GM18909 (cell line): ENCODE data around the gene MAP2K5.
"Not testable (repeated sequence)": the region's sequence is repeated elsewhere in the genome, so short reads cannot be mapped to it uniquely, and the experiment has no call there.

Experiments used
- ATAC-seq: cut with Tn5 transposase; IDR thresholded peaks from one replicate; pipeline ENCODE4 v1.9.1; 2021; ENCODE audit warnings: mild to moderate bottlenecking; ENCODE audit not compliant: unreplicated experiment, poor library complexity

Gene MAP2K5

GRCh38 chr15:67646847-67647246 is 104.3 kb downstream of the MAP2K5 start:
- ATAC-seq = no peak

GRCh38 chr15:67652586-67652985 is 110.1 kb downstream of the MAP2K5 start:
- no peak for ATAC-seq

- no peak for ATAC-seq
Observed at GRCh38 chr15:67660446-67660845, 117.9 kb downstream of the MAP2K5 start.

GRCh38 chr15:67660874-67661606 is 118.5 kb downstream of the MAP2K5 start:
- no peak for ATAC-seq

GRCh38 chr15:67670647-67671305 is 128.3 kb downstream of the MAP2K5 start:
- ATAC-seq = no peak

GRCh38 chr15:67672834-67673233 is 130.3 kb downstream of the MAP2K5 start:
- ATAC-seq = not testable (repeated sequence)

- ATAC-seq = no peak
Observed at GRCh38 chr15:67674983-67675382, 132.5 kb downstream of the MAP2K5 start.

- ATAC-seq = no peak
Observed at GRCh38 chr15:67678089-67678488, 135.6 kb downstream of the MAP2K5 start.

GRCh38 chr15:67678993-67679392 is 136.5 kb downstream of the MAP2K5 start:
- no peak for ATAC-seq

- ATAC-seq = no peak
Observed at GRCh38 chr15:67680641-67681040, 138.1 kb downstream of the MAP2K5 start.

GRCh38 chr15:67685008-67685599 is 142.6 kb downstream of the MAP2K5 start:
- no peak for ATAC-seq

- no peak for ATAC-seq
Observed at GRCh38 chr15:67685716-67686115, 143.2 kb downstream of the MAP2K5 start.

GRCh38 chr15:67690936-67691335 is 148.4 kb downstream of the MAP2K5 start:
- no peak for ATAC-seq

- no peak for ATAC-seq
Observed at GRCh38 chr15:67691450-67691849, 148.9 kb downstream of the MAP2K5 start.

GRCh38 chr15:67692573-67692972 is 150.1 kb downstream of the MAP2K5 start:
- ATAC-seq = no peak

GRCh38 chr15:67696087-67696486 is 153.6 kb downstream of the MAP2K5 start:
- no peak for ATAC-seq

GRCh38 chr15:67700023-67700422 is 157.5 kb downstream of the MAP2K5 start:
- ATAC-seq = no peak

GRCh38 chr15:67701669-67702068 is 159.2 kb downstream of the MAP2K5 start:
- ATAC-seq = no peak

- no peak for ATAC-seq
Observed at GRCh38 chr15:67707520-67708283, 165.2 kb downstream of the MAP2K5 start.

GRCh38 chr15:67708500-67708899 is 166.0 kb downstream of the MAP2K5 start:
- no peak for ATAC-seq

- ATAC-seq = no peak
Observed at GRCh38 chr15:67715170-67715569, 172.7 kb downstream of the MAP2K5 start.
